ENCODE results near the gene A4GNT.

GRCh38 chr3:138135833-138136194, 3.6 kb upstream of the A4GNT start:
- TF ChIP-seq, protein P1, sequence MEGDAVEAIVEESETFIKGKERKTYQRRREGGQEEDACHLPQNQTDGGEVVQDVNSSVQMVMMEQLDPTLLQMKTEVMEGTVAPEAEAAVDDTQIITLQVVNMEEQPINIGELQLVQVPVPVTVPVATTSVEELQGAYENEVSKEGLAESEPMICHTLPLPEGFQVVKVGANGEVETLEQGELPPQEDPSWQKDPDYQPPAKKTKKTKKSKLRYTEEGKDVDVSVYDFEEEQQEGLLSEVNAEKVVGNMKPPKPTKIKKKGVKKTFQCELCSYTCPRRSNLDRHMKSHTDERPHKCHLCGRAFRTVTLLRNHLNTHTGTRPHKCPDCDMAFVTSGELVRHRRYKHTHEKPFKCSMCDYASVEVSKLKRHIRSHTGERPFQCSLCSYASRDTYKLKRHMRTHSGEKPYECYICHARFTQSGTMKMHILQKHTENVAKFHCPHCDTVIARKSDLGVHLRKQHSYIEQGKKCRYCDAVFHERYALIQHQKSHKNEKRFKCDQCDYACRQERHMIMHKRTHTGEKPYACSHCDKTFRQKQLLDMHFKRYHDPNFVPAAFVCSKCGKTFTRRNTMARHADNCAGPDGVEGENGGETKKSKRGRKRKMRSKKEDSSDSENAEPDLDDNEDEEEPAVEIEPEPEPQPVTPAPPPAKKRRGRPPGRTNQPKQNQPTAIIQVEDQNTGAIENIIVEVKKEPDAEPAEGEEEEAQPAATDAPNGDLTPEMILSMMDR (IDR thresholded peaks at IDR 0.05), result no peak
- TF ChIP-seq POLR2A (IDR thresholded peaks at IDR 0.05), result no peak

Measured in right lobe of liver (tissue), 4 donors.